ENCODE results near the gene FXYD3.
A peak's percentile ranks its signal among the peaks of the same experiment; 100 is the strongest.
"Not testable (repeated sequence)": the region's sequence is repeated elsewhere in the genome, so short reads cannot be mapped to it uniquely, and the experiment has no call there.

FXYD3 gene

GRCh38 chr19:35142606-35143230 is 27.1 kb downstream of the FXYD3 start:
- DNase-seq (ENCODE audit: low read depth) = peak; percentile 59

- no peak for DNase-seq (ENCODE audit: low read depth)
Measured at GRCh38 chr19:35143231-35143715, 27.6 kb downstream of the FXYD3 start, which contains the start of gene FXYD7. Gene FXYD7, plus strand, starts transcription at chr19:35143255. Its CDS starts 79 bp downstream, at chr19:35143334.

DNA sequence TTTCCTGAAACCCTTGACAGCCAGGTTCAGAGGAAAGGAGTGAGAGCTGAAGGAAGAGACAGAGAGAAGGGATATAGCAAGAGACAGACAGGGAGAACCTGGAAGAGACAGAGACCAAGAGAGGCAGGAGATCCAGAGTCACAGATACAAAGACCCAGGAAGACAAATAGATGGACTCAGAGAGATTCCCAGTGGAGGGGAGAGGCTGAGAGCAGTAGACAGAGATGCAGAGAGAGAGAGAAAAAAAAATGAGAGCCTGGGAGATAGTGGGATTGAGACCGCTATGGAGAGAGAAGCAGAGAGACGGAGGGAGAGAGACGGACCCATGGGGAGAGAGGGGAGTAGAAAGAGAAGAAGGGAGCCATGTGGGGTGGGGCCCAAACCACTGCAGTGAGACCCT is 28.2 kb downstream of the FXYD3 start:
- no peak for DNase-seq (ENCODE audit: low read depth)

- DNase-seq (ENCODE audit: low read depth) = no peak
Measured at GRCh38 chr19:35144259-35144599, 28.6 kb downstream of the FXYD3 start.

- DNase-seq (ENCODE audit: low read depth) = no peak
Measured at GRCh38 chr19:35144600-35145436, 29.2 kb downstream of the FXYD3 start.

DNA sequence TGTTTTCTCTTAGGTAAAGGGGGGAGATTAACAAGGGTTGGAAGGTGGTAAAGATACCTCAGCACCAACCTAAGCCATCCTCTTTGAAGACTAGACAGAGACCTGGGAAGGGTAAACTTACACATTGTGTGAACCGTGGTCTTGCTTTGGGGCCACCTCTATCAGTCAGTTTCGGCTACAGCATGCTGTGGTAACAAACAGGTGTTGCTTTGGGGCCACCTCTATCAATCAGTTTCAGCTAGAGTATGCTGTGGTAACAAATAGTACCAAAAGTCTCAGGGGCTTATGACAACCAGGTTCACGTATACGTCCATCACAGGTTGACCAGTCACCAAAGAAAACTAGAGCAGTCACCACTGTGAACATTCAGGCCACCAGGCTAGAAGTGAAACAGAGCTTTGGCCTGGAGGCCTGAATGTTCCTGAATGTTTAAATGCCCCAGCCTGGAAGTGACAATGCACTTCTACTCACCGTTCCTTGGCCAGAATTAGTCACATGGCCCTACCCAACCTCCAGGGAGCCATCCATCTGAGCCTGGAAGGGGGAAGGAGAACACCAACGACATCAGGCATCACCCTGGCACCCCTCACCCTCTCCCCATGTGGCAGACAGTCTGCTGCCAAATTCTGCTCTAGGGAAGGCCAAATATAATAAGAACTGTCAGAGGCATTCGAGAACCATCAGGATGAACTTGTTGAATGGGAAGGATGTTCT is 31.3 kb downstream of the FXYD3 start:
- no peak for DNase-seq (ENCODE audit: low read depth)

- no peak for DNase-seq (ENCODE audit: low read depth)
Measured at GRCh38 chr19:35149463-35149862, 33.8 kb downstream of the FXYD3 start.

DNA sequence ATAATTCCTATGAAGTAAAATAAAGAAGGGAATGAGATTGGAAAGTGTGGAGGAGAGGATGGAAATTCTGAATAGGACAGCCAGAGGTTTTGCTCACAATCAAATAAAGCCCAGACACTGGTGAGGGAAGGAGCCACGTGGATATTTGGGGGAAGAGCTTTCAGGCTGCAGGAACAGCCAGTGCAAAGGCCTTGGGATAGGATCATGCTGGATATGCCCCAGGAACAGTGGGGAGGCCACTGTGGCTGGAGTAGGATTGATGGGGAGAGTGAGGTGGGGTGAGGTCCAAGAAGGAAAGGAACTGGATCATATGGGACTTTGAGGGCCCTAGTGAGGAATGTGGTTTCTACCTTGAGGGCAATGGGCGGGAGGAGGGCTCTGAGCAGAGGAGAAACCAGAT is 34.8 kb downstream of the FXYD3 start:
- DNase-seq (ENCODE audit: low read depth) = no peak

DNA sequence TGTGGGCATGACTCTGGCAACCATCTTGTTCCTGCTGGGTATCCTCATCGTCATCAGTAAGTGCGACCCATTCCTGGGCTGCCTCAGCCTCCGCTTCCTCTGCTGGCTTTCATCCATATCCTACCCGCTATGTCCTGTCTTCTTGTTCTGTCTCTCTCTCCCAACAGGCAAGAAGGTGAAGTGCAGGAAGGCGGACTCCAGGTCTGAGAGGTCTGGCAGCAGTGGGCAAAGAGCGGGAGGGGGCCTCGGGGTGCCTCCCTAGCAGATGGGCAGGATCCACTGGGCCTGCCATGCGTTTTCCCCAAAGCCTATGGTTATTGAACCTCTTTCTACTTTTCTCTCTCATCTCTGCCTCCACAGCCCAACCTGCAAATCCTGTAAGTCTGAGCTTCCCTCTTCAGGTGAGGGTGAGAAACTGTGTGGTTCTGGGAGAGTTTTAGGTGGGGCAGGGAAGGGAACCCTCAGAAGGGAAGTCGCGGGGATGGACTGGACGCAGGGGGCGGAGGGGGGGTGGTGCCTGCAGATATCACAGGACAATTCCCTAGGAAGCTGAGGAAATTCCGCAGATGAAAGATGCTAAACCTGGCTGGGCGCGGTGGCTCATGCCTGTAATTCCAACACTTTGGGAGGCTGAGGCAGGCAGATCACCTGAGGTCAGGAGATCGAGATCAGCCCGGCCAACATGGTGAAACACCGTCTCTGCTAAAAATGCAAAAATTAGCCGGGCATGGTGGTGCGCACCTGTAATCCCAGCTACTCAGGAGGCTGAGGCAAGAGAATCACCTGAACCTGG is 35.8 kb downstream of the FXYD3 start:
- no peak for DNase-seq (ENCODE audit: low read depth)

- DNase-seq (ENCODE audit: low read depth) = not testable (repeated sequence)
Measured at GRCh38 chr19:35153129-35153522, 37.5 kb downstream of the FXYD3 start.

DNA sequence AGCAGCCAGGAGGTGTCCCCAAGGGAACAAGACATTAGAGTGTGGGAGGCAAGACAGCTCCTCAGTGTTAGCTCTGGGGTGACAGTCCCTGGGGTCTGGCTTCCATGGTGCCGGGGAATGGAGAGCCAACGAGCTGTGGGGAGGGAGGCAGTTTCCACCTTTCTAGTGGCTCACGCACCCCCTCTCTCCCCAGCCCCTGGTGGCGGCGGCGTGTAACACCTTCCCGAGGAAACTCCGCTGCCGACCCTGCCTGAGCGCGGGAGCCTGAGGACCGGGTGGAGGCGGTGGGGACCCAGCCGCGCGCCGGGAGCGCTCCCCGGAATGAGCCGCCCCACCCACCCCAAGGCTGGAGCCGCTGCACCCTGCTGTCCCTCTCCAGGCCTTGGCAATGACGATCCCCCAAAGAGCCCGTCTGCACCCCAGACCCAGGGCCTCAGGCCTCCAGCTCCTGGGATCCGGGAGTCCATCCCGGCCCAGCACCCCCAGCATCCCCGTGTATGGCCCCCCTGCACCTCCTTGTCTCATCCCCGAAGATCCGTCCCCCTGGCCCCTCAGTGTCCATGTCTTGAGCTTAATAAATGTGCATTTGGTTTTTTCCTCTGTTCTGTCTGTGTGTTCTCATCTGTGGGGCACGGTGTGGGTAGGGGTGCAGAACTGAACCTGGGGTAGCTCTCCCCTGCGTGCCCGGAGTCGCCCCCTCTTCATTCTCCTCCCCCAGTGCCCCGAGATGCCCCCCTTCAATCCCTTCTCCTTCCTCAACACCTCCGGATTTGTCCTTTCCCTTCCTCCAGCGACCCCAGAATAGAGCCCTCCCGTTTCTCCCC is 38.3 kb downstream of the FXYD3 start:
- DNase-seq (ENCODE audit: low read depth) = peak; percentile 46

DNA sequence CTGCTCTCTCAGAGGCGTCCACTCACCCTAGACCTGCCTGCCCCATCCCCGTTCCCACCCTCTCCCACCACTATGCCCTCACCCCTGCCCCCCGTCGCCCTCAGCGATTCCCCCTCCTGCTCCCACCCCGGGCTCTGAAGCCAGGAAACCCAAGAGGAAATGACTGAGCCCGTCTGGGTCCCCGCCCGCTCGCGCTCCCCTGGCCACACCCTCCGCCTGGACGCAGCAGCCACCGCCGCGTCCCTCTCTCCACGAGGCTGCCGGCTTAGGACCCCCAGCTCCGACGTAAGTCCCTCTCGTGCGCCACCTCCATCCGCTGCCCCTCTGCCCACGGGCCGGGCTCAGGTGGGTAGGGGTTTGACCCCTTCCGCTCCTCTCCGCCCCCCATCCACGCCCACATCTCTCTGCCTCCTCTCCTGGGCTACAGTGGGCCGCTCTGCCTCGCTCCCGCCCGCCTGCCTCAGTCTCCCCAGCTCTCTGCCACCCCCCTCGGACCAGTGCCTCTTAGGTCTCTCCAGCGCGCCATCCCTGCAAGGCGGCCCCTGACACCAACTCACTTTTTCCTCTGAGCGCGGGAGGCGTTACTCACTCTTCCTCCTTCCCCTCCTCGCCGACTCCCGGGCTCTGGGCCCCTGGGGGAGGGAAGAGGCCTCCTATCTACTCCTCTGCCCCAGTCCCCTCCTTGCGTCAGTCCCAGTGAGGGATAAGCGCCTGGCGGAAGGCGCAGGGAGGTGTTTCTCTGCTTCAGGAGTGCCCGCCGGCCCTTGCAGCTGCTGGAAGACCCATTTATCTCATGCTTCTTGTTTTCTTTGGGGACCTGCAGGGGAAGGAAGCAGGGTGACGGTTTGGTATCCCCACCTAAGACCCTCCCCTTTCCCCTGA is 39.1 kb downstream of the FXYD3 start, which contains the start of gene FXYD5:
Gene FXYD5, plus strand, starts transcription at position 211 of the 882 bp plus-strand sequence. CDS start 816 bp downstream, outside the sequence.
- peak; percentile 66 for DNase-seq (ENCODE audit: low read depth)

GRCh38 chr19:35155441-35155840 is 39.8 kb downstream of the FXYD3 start:
- DNase-seq (ENCODE audit: low read depth) = no peak

GRCh38 chr19:35155981-35156672 is 40.5 kb downstream of the FXYD3 start:
- DNase-seq (ENCODE audit: low read depth) = no peak

GRCh38 chr19:35156673-35157014 is 41.0 kb downstream of the FXYD3 start:
- no peak for DNase-seq (ENCODE audit: low read depth)

DNA sequence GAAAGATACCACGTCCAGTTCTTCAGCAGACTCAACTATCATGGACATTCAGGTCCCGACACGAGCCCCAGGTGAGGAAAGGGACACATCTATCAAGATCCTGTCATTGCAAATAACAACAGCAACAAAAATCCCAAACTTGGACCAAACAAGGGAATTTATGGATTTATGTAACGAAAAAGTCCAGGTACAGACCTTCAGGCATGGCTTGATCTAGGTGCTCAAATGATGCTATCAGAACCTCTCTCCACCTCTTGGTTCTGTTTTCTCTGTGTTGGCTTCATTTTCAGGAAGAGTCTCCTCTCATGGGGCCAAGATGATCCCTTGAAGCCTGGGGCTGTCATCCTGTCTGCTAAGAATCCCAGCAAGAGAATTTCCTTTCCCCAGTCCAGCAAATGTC is 41.8 kb downstream of the FXYD3 start:
- DNase-seq (ENCODE audit: low read depth) = no peak

GRCh38 chr19:35159606-35160005 is 44.0 kb downstream of the FXYD3 start:
- DNase-seq (ENCODE audit: low read depth) = no peak

GRCh38 chr19:35160629-35161433 is 45.2 kb downstream of the FXYD3 start:
- no peak for DNase-seq (ENCODE audit: low read depth)

DNA sequence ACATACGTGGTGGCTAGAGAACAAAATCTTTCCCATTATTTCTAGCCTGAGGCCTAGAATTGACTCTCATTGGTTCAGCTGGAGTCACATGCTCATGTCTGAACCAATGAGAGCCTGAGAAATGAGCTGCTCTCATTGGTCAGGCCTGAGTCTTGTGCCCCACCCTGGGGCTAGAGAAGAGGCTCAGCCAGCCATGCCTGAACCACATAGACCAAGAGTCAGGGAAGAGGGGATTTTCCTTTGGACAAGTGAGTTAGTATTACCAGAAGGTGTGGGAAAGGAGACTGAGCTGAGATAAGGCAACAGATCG is 45.8 kb downstream of the FXYD3 start:
- no peak for DNase-seq (ENCODE audit: low read depth)
